IMR-90 (cell line): Measurements from ENCODE around the gene RAX2. TPM values are rescaled to one million over a fixed set of nuclear protein-coding genes. Genes with fewer than 3 reads are reported as not detected.

Experiments used
- ATAC-seq: fragments of 200-7000 bp; cut with Tn5 transposase; 2 replicates; pipeline ENCODE4 v1.9.1; 2020; ENCODE audit warnings: low read depth, mild to moderate bottlenecking, moderate library complexity
- BruUV-seq: library from RNA; stranded (reverse); fragments of 400-500 nt; replicated peaks from 2 replicates; lab custom pipeline; 2021; lab: Mats Ljungman, UMichigan
- CTCF ChIA-PET: fragments of 300-600 bp; formaldehyde crosslinking; extraction: SDS; loops from one replicate; lab custom pipeline; 2021; ENCODE audit warnings: antibody characterized with exemption; lab: Yijun Ruan, JAX
- POLR2A ChIA-PET: fragments of 300-600 bp; sonication (Branson Sonifier 250); formaldehyde crosslinking; loops from one replicate; lab custom pipeline; 2022; ENCODE audit warnings: antibody characterized with exemption; ENCODE audit not compliant: unreplicated experiment; lab: Charles Lee
- DNase-seq: peaks from one replicate; pipeline ENCODE4 v3.0.0; 2013
- H2AFZ ChIP-seq: replicated peaks from 2 replicates; pipeline ENCODE3; 2013; ENCODE audit warnings: low read length, mild to moderate bottlenecking; ENCODE audit not compliant: poor library complexity
- H2AK5ac ChIP-seq: 2 replicates; pipeline ENCODE4 v1.6.1; 2013; ENCODE audit warnings: low read depth, low read length, inconsistent platforms
- H2AK9ac ChIP-seq: replicated peaks from 2 replicates; pipeline ENCODE3; 2013; ENCODE audit warnings: mild to moderate bottlenecking, low read depth, low read length, moderate library complexity; ENCODE audit not compliant: poor library complexity
- H2BK120ac ChIP-seq: 2 replicates; pipeline ENCODE4 v1.6.1; 2013; ENCODE audit warnings: low read depth, low read length, inconsistent platforms
- H2BK15ac ChIP-seq: 3 replicates; pipeline ENCODE4 v1.6.1; 2013; ENCODE audit warnings: low read depth, low read length, inconsistent platforms
- H2BK20ac ChIP-seq: 2 replicates; pipeline ENCODE4 v1.6.1; 2013; ENCODE audit warnings: low read depth, mild to moderate bottlenecking, inconsistent platforms, low read length, moderate library complexity
- H2BK5ac ChIP-seq: 2 replicates; pipeline ENCODE4 v1.6.1; 2013; ENCODE audit warnings: mild to moderate bottlenecking, low read depth, low read length, inconsistent platforms; ENCODE audit not compliant: poor library complexity, severe bottlenecking
- H3K14ac ChIP-seq: replicated peaks from 2 replicates; pipeline ENCODE4 v1.6.1; 2013; ENCODE audit warnings: low read depth, low read length, inconsistent platforms
- H3K18ac ChIP-seq: 2 replicates; pipeline ENCODE4 v1.6.1; 2013; ENCODE audit warnings: low read depth, low read length, control low read depth
- H3K23ac ChIP-seq: 2 replicates; pipeline ENCODE4 v1.6.1; 2013; ENCODE audit warnings: low read depth, low read length, inconsistent platforms
- H3K27ac ChIP-seq: 2 replicates; pipeline ENCODE4 v1.5.1; 2013; ENCODE audit warnings: mild to moderate bottlenecking, control low read depth, low read length; ENCODE audit not compliant: insufficient read depth
- H3K27me3 ChIP-seq: 2 replicates; pipeline ENCODE4 v1.6.1; 2013; ENCODE audit warnings: low read length; ENCODE audit not compliant: control insufficient read depth, insufficient read depth
- H3K36me3 ChIP-seq: 2 replicates; pipeline ENCODE4 v1.6.1; 2013; ENCODE audit warnings: low read length, mixed read lengths; ENCODE audit not compliant: control insufficient read depth, insufficient read depth
- H3K4ac ChIP-seq: 2 replicates; pipeline ENCODE4 v1.6.1; 2013; ENCODE audit warnings: low read depth, low read length, inconsistent platforms
- H3K4me1 ChIP-seq: 2 replicates; pipeline ENCODE4 v1.6.1; 2013; ENCODE audit warnings: low read length, mixed read lengths; ENCODE audit not compliant: control insufficient read depth, insufficient read depth
- H3K4me2 ChIP-seq: 2 replicates; pipeline ENCODE4 v1.6.1; 2013; ENCODE audit warnings: low read depth, mild to moderate bottlenecking, control low read depth, low read length, moderate library complexity
- H3K4me3 ChIP-seq: 2 replicates; pipeline ENCODE4 v1.5.1; 2013; ENCODE audit warnings: low read depth, mild to moderate bottlenecking, control low read depth, low read length, moderate library complexity; ENCODE audit not compliant: insufficient read depth
- H3K56ac ChIP-seq: 2 replicates; pipeline ENCODE4 v1.6.1; 2013; ENCODE audit warnings: low read length, inconsistent platforms; ENCODE audit not compliant: insufficient read depth; ENCODE audit errors: extremely low read depth
- H3K79me1 ChIP-seq, 2 experiments: 2 replicates each; pipeline ENCODE4 v1.6.1; 2013; ENCODE audit warnings: low read length in 2 of 2, inconsistent platforms in 1 of 2, low read depth in 1 of 2
- H3K9ac ChIP-seq: 2 replicates; pipeline ENCODE4 v1.6.1; 2013; ENCODE audit warnings: low read depth, low read length, control low read depth
- H3K9me1 ChIP-seq: 2 replicates; pipeline ENCODE4 v1.6.1; 2013; ENCODE audit warnings: low read length, inconsistent platforms; ENCODE audit not compliant: insufficient read depth
- H3K9me3 ChIP-seq: 2 replicates; pipeline ENCODE4 v1.6.1; 2013; ENCODE audit warnings: low read length; ENCODE audit not compliant: control insufficient read depth, insufficient read depth
- H4K20me1 ChIP-seq: 2 replicates; pipeline ENCODE4 v1.6.1; 2013; ENCODE audit warnings: low read length, inconsistent platforms; ENCODE audit not compliant: insufficient read depth
- H4K5ac ChIP-seq: 2 replicates; pipeline ENCODE4 v1.6.1; 2013; ENCODE audit warnings: mild to moderate bottlenecking, low read depth, low read length, control low read depth
- H4K8ac ChIP-seq, 2 experiments: 2 replicates each; pipeline ENCODE4 v1.6.1; 2013; ENCODE audit warnings: low read depth in 2 of 2, low read length in 2 of 2, control low read depth in 1 of 2, inconsistent platforms in 1 of 2
- H4K91ac ChIP-seq: 2 replicates; pipeline ENCODE4 v1.6.1; 2013; ENCODE audit warnings: low read depth, low read length, inconsistent platforms; ENCODE audit not compliant: insufficient read depth
- BHLHE40 ChIP-seq: fragments of 150-350 bp; IDR thresholded peaks from 2 replicates; pipeline ENCODE4 v1.6.1; 2016; ENCODE audit warnings: mild to moderate bottlenecking, low read depth, low read length
- CEBPB ChIP-seq: IDR thresholded peaks from 2 replicates; pipeline ENCODE4 v1.6.1; 2012; ENCODE audit warnings: low read depth, low read length, improper control_type of control experiment
- CHD1 ChIP-seq: IDR thresholded peaks from 2 replicates; pipeline ENCODE4 v1.6.1; 2012; ENCODE audit warnings: low read depth, low read length, improper control_type of control experiment
- FOS ChIP-seq: fragments of 150-350 bp; IDR thresholded peaks from 2 replicates; pipeline ENCODE4 v1.6.1; 2016; ENCODE audit warnings: low read depth, low read length
- MAFK ChIP-seq: IDR thresholded peaks from 2 replicates; pipeline ENCODE4 v1.6.1; 2012; ENCODE audit warnings: low read depth, low read length, improper control_type of control experiment
- MAZ ChIP-seq: IDR thresholded peaks from 2 replicates; pipeline ENCODE4 v1.6.1; 2012; ENCODE audit warnings: low read depth, mild to moderate bottlenecking, low read length, improper control_type of control experiment, moderate library complexity, borderline replicate concordance
- MXI1 ChIP-seq: IDR thresholded peaks from 2 replicates; pipeline ENCODE4 v1.6.1; 2012; ENCODE audit warnings: low read depth, mild to moderate bottlenecking, low read length, moderate library complexity, borderline replicate concordance
- NFE2L2 ChIP-seq: fragments of 150-350 bp; IDR thresholded peaks from 2 replicates; pipeline ENCODE4 v1.6.1; 2016; ENCODE audit warnings: low read depth, mild to moderate bottlenecking, low read length
- POLR2A ChIP-seq: IDR thresholded peaks from 2 replicates; pipeline ENCODE4 v1.6.1; 2012; ENCODE audit warnings: mild to moderate bottlenecking, low read depth, low read length
- RAD21 ChIP-seq: IDR thresholded peaks from 2 replicates; pipeline ENCODE4 v1.6.1; 2012; ENCODE audit warnings: low read length, improper control_type of control experiment
- RCOR1 ChIP-seq: IDR thresholded peaks from 2 replicates; pipeline ENCODE4 v1.6.1; 2012; ENCODE audit warnings: mild to moderate bottlenecking, low read length, improper control_type of control experiment; ENCODE audit not compliant: insufficient replicate concordance
- RFX5 ChIP-seq: IDR thresholded peaks from 2 replicates; pipeline ENCODE4 v1.8.0; 2012; ENCODE audit warnings: low read depth, mild to moderate bottlenecking, low read length, moderate library complexity
- SMC3 ChIP-seq: fragments of 150-350 bp; IDR thresholded peaks from 2 replicates; pipeline ENCODE4 v1.6.1; 2016; ENCODE audit warnings: low read depth, mild to moderate bottlenecking, antibody characterized with exemption, low read length, moderate library complexity
- WGBS, 2 experiments: methylation state at CpG; one replicate each; pipeline versions ENCODE4 v1.1.5 to v1.1.7; 2013; ENCODE audit warnings: missing lambda C conversion rate in 2 of 2; ENCODE audit not compliant: insufficient read length in 1 of 2; ENCODE audit errors: extremely low coverage in 2 of 2; 5-methylcytosine and 5-hydroxymethylcytosine counted together
- dilution Hi-C: fragments of 300-500 bp; cut with HindIII; formaldehyde crosslinking; loops from one replicate; pipeline ENCODE4 v1.14.3; 2018; ENCODE audit warnings: low sequenced_read_pairs; ENCODE audit not compliant: unreplicated experiment
- in situ Hi-C: fragments of 300-500 bp; cut with MboI; formaldehyde crosslinking; loops from 3 replicates; pipeline ENCODE4 v1.14.3; 2019; ENCODE audit warnings: low sequenced_read_pairs, inconsistent platforms, mixed read lengths
- intact Hi-C: fragments of 100-400 bp; cut with micrococcal nuclease; formaldehyde crosslinking; loops from 2 replicates; pipeline ENCODE4 v1.10.0; 2022
- polyA plus RNA-seq, 3 experiments: library from polyadenylated mRNA; depleted of rRNA; stranded (reverse); fragments of >200 nt; gene quantifications; 2 replicates each; pipeline ENCODE4 v1.2.3, GENCODE V29; 2012; ENCODE audit warnings: low replicate concordance in 1 of 3
- total RNA-seq: library from RNA; depleted of rRNA; stranded (reverse); fragments of >200 nt; gene quantifications from 2 replicates; pipeline ENCODE4 v1.2.3, GENCODE V29; 2012
- TF ChIP-seq, protein P1 (sequence below): conservative IDR thresholded peaks from 2 replicates; pipeline ENCODE4 v1.5.1; 2012; ENCODE audit warnings: mild to moderate bottlenecking, low read depth, low read length, improper control_type of control experiment

The RAX2 gene
- total and polyA plus RNA-seq, 2 of the 4 experiments (the other 2 are of a cell fraction), result not detected

DNA sequence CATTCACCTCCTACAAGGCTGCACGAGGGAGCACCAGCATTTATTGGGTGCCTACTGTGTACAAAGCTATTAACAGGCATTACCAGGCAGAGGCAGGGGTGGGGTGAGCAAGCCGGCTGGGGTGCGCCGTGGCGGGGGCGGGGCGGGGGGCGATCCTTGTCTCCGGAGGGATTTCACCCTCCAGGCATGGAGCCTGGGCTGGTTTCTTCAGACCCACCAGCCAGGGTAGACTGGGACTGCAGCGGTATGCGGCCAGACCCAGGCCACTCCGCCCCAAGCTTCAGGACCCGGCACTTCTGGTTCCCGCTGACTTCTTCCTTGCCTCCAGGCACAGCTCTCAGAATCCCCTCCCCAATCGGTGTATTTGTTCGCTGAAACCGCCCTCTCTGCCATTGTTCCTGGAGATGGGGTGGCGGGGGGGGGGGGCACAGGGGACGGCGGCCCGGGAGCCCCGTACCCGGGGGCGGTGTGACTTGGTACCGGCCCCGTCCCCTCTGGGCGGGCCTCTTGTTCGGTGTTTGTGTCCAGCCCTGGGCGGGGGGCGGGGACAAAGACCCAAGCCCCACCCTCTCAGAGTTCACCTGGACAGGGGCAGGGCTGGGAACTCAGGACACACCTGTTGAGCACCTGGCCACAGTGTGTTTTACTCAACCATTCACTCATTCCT is 49.5 kb downstream of the RAX2 start:
- ChIA-PET POLR2A (no interaction called here), CTCF (no interaction called here)
- H3K9me1 ChIP-seq, result no peaks in the 10 kb centered on the region
- no peak overlapping the region for H3K18ac ChIP-seq
- in situ Hi-C loops (no loop called here), intact Hi-C loops (no loop called here), dilution Hi-C loops (no loop called here)
- H4K5ac ChIP-seq, result no peak overlapping the region
- DNase-seq, result no peak
- H2BK120ac ChIP-seq, result no peak overlapping the region
- no peaks in the 10 kb centered on the region for H3K9me3 ChIP-seq
- no peak overlapping the region for H3K14ac ChIP-seq
- H2AFZ ChIP-seq, result peak overlapping the region; percentile 75
- no peak overlapping the region; the same call in 1 of the 2 replicates for H2AK5ac ChIP-seq
- H3K4ac ChIP-seq, result no peak overlapping the region
- TF ChIP-seq POLR2A (no peak), CEBPB (no peak), RCOR1 (no peak), NFE2L2 (no peak), MAZ (no peak), RAD21 (no peak), RFX5 (no peak), MAFK (no peak), FOS (no peak), MXI1 (no peak), SMC3 (no peak), BHLHE40 (no peak), CHD1 (no peak)
- TF ChIP-seq, protein P1, sequence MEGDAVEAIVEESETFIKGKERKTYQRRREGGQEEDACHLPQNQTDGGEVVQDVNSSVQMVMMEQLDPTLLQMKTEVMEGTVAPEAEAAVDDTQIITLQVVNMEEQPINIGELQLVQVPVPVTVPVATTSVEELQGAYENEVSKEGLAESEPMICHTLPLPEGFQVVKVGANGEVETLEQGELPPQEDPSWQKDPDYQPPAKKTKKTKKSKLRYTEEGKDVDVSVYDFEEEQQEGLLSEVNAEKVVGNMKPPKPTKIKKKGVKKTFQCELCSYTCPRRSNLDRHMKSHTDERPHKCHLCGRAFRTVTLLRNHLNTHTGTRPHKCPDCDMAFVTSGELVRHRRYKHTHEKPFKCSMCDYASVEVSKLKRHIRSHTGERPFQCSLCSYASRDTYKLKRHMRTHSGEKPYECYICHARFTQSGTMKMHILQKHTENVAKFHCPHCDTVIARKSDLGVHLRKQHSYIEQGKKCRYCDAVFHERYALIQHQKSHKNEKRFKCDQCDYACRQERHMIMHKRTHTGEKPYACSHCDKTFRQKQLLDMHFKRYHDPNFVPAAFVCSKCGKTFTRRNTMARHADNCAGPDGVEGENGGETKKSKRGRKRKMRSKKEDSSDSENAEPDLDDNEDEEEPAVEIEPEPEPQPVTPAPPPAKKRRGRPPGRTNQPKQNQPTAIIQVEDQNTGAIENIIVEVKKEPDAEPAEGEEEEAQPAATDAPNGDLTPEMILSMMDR, result no peak
- H3K79me1 ChIP-seq, result no peaks in the 10 kb centered on the region
- no peak for ATAC-seq
- no peaks in the 10 kb centered on the region for H3K36me3 ChIP-seq
- H3K23ac ChIP-seq, result no peak overlapping the region
- H4K8ac ChIP-seq, result no peak overlapping the region
- peaks cover 38% of the 10 kb centered on the region for H3K27me3 ChIP-seq
- peak overlapping the region; percentile 72 for H2AK9ac ChIP-seq
- no peaks in the 10 kb centered on the region for H3K4me1 ChIP-seq
- no peaks in the 10 kb centered on the region for H4K20me1 ChIP-seq
- H3K27ac ChIP-seq, result no peak overlapping the region
- H4K91ac ChIP-seq, result no peak overlapping the region
- WGBS, 2 experiments, result 7% methylated on average over 6 of the region's 30 CpGs; no CpG with 5 or more reads in 1 of the 2 experiments
- BruUV-seq, result no TSS peak
- no peak overlapping the region for H3K4me2 ChIP-seq
- no peak overlapping the region for H2BK15ac ChIP-seq
- no peak overlapping the region for H3K9ac ChIP-seq
- H2BK20ac ChIP-seq, result no peak overlapping the region
- H3K4me3 ChIP-seq, result no peak overlapping the region
- H2BK5ac ChIP-seq, result no peak overlapping the region
- no peak overlapping the region for H3K56ac ChIP-seq
